ENCODE results near the gene RASAL1.

DNA sequence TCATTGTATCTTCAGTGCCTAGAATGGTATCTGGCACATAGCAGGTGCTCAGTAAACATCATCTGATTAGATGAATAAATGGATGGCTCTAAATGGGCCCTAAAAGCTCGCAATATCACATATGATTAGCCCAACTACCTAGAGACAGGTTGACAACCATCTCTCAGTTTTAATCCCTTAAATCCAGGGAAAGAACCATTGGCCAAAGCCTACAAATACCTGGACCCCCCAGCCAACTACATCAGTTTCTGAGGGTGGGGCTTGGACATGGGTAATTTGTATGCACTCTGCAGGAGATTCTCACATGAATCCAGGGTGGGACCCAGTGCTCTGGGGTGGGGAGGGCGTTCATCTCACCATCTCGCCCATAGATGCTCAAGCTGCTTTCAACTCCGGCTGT lies 83.8 kb downstream of the RASAL1 start:
- TF ChIP-seq EP300 (IDR thresholded peaks at IDR 0.05; ENCODE audit: borderline replicate concordance in 1 of 2, low read depth in 1 of 2, low read length in 1 of 2) (no peak), CHD2 (IDR thresholded peaks at IDR 0.05; ENCODE audit: low read length, partially characterized antibody) (no peak), EZH2phosphoT487 (IDR thresholded peaks at IDR 0.05; ENCODE audit: borderline replicate concordance, low read depth) (no peak), RFX5 (IDR thresholded peaks at IDR 0.05; ENCODE audit: low read length) (no peak), SMC3 (IDR thresholded peaks at IDR 0.05; ENCODE audit: low read depth, low read length) (no peak)
- TF ChIP-seq, protein P1, sequence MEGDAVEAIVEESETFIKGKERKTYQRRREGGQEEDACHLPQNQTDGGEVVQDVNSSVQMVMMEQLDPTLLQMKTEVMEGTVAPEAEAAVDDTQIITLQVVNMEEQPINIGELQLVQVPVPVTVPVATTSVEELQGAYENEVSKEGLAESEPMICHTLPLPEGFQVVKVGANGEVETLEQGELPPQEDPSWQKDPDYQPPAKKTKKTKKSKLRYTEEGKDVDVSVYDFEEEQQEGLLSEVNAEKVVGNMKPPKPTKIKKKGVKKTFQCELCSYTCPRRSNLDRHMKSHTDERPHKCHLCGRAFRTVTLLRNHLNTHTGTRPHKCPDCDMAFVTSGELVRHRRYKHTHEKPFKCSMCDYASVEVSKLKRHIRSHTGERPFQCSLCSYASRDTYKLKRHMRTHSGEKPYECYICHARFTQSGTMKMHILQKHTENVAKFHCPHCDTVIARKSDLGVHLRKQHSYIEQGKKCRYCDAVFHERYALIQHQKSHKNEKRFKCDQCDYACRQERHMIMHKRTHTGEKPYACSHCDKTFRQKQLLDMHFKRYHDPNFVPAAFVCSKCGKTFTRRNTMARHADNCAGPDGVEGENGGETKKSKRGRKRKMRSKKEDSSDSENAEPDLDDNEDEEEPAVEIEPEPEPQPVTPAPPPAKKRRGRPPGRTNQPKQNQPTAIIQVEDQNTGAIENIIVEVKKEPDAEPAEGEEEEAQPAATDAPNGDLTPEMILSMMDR (IDR thresholded peaks at IDR 0.05), result no peak
- TF ChIP-seq, protein P2, sequence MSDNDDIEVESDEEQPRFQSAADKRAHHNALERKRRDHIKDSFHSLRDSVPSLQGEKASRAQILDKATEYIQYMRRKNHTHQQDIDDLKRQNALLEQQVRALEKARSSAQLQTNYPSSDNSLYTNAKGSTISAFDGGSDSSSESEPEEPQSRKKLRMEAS (IDR thresholded peaks at IDR 0.05; ENCODE audit: low read depth), result no peak
